ENCODE results near the gene UPK1A. TPM values are rescaled to one million over a fixed set of nuclear protein-coding genes. Genes with fewer than 3 reads are reported as not detected.

Gene UPK1A
- total and polyA plus RNA-seq, 2 of the 8 experiments (the other 6 are each of a cell fraction or from before 2014, with no cell fraction given), result 0.56 to 9.9 TPM

- no peak for TF ChIP-seq RXRA (IDR thresholded peaks at IDR 0.05; ENCODE audit: insufficient read depth, low read depth, low read length)
Observed at GRCh38 chr19:35643255-35644205, 22.8 kb upstream of the UPK1A start (continued).

All from H1 (cell line).